CD4-positive, alpha-beta T cell treated with Interleukin-21 for 1 hour (primary cell): ENCODE measurements around the gene PLEKHG1.
A peak's percentile ranks its signal among the peaks of the same experiment; 100 is the strongest.

Experiments
- DNase-seq: peaks from one replicate; pipeline ENCODE4 v3.0.0-alpha.2; 2020

The PLEKHG1 gene

DNA sequence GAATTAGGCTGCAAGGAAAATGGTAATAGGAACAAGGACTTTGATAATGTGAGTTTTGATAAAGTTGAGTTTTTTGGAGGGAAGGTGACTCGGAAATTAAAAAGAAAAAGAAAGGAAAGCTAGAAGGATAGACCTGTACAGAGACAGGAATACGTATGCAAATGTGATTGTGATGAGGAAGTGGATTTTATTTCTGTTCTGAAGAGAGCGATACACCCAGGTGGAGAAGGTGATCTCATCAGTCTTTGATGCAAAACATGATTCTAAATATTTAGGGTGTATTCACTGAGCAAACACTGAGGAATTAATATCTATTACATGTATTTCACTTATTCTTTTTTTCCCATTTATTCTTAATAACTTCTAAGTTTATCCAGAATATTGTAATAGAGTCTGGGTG lies 9.2 kb upstream of the PLEKHG1 start:
- no peak for DNase-seq

DNA sequence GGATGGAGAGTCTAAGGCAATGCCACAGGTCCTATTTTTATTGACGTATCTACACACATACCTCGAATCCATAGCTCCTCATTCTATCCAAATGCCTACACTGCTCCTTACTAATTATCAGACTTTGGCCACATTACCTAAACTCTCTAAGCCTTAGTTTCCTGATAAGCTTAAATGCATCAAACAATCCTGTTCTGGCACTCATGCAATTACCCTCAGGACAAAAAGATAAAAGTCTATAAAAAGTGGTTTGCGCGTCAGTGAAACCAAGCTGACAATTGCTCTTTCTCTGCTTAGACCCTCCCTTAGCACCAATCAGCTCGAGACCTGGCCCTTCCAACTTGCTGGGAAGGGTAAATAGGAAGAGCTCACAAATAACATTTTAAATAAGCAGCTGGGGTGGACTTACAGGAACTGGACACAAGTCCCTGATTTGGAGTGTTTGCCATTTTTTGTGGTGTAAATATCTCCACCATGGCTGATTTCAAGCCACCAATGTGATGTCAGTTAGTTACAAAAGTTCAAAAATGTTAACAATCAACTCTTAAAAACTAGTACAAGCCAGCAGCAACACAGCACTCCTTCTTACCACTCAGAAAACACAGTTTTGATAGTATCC lies 7.2 kb upstream of the PLEKHG1 start:
- no peak for DNase-seq

DNA sequence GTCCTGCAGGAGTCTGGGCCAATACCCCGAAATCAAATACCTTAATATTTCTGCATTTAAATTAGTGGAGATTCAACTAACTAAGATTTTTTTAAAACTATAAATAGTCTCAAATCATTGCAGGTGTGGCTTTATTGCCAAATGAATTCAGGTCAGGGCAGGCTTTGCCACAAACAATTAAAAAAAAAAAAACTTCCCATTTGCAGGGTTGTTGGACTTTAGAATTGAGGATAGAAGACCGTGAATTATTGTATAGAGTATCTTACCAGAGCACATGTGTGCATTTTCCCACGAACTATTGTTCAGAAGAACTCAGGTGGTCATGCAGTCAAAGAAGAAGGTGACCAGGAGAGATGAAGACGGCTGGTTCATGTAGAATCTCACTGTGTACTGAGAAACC lies 6.6 kb upstream of the PLEKHG1 start:
- no peak for DNase-seq

DNA sequence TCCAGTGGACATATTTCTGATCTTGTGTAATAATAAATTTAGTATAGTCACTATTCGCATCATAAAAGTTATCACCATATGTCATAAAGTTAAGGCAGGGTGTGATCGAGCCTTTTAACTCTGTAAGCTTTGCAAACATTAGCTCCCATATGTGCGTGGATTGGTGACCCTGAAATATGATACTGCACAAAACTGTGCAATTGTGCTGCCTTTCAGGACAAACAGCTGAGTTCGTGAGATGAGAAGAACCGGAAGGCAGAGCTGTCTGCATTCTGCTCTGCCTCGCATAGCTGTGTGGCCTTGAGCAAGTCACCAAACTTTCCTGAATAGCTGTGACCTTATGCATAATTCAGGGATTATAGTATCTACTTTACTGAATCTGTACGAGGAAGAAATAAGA lies 3.2 kb upstream of the PLEKHG1 start:
- DNase-seq = no peak

DNA sequence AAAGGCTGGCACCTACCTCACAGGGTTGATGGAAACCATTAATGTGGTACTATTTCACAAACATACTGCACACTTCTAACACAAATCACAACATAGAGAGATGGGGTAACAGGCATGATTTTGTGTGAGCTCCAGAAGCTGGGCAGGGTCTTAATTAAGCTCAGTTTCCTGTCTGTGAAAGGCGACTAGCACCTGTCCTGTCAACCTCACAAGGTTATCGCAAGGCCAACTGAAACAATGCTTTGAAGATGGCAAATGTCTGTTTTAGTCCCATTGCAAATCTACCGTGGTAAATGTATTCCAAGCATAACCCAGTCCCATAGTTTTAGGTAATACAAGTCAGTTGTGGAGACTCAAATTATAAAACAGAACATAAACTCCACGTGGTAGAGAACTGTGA lies 1.3 kb upstream of the PLEKHG1 start:
- DNase-seq = no peak

DNA sequence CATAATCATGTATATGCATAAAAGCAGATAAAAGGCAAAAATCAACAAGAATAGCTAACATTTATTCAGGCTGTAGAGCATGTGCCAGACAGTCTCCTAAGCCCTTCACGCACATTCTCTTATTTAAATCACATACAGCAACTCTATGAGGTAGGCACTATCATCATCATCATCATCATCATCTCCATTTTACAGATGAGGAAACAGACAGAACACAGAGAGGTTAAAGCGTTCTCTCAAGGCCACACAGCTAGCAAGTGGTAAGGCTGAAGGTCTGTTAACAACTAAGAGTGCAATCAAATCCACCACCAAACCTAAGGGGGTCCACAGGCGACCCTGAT lies 857 bp upstream of the PLEKHG1 start:
- no peak for DNase-seq

DNA sequence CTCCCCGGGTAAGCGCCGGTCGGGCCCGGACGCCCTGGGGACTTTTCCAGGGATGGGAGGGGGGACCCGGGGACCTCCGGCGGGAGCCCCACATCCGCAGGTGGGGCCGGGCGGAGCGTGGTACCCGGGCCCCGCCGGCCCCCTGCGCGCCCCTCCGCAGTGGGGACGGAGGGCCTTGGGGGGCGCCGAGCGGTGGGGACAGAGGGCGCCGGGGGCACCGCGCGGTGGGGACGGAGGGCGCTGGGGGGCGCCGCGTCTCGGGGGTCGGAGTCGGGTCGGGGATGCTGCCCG lies 270 bp downstream of the PLEKHG1 start:
- no peak for DNase-seq

DNA sequence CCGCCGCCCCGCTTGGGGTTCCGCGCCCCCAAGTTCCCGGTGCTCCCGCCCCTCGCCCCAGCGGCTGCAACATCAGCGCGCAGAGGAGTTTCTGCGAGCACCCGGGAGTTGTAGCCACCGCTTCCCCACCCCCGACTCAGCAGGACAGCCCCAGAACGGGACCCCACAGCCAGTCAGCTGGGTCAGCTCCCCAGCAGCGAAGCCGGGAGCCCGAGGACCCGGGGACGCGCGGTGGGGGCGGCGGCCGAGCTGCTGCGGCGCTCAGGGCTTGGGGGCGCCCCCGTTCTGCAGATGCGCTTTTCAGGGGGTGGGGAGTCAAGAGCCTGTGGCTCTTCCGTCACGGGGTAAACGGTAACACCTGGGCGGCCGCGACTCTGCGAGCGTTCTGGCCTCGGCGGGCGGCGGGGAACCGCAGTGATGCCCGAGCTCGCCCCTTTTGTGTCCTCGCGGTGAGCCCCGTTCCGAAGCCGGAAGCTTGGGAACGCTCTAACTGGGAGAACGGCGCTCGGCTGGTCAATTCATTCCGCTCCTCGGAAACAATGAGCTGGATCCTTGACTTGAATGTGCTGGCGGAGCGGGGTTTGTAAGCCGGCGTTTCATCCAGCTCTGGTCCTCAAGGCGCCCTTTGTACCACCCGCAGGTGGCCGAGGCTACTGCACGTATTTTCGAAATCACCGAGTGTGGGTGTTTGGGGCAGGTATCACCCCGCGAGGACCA lies 774 bp downstream of the PLEKHG1 start:
- peak; percentile 61 for DNase-seq

DNA sequence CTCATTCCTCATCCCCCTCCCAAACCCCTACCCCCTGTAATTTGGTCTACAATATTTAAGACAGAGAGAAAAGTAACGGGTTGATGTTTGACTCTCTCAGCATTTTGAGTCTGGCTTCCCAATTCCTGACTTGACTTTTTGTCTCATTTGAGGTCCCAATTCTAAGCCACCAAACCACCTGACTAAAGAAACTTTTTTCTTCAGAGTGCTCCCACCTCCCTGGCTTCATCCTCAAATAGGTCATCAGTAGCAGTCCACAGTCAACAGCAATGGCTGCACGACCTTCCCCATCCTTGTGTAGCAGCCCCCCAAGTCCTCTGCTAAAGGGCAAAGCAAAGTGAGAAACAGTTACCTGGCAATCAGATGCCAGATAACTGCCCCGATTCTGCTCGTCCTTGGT lies 1.8 kb downstream of the PLEKHG1 start:
- no peak for DNase-seq

DNA sequence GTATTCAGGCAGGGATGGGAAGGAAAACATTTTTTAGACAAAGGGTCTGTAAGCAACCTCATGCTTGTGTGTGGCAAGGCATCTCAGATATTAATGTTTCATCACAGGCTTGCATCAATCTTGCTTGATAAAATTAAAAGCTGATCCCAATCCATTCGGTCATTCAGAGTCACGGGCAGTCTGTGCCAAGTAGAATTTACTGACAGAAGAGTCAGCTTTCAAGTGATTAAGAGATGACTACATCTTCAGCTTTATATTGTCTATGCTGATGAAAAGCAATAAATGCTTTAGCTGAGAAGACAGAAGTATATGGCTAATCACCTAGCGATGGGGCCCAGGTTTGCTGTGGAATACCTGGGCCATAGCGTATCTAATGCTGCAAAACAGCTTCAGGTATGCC lies 3.5 kb downstream of the PLEKHG1 start:
- no peak for DNase-seq

DNA sequence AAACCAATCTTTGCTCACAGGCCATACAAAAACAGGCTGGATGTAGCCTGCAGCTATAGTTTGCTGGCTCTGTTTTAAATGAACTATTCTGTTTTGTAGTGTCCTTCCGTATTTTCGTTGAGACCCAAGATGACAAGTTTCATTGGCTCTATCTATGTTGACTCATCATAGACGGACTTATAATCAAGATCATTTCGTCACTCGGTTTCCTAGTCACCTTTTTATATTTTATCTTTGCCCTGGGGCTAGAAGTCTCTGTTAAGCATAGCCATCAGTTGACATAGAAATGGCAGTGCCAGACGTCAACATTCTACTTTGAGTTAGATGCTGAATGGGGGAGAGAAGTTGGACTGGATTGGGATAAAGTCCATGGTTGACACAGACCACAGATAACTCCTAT lies 4.8 kb downstream of the PLEKHG1 start:
- DNase-seq = no peak

DNA sequence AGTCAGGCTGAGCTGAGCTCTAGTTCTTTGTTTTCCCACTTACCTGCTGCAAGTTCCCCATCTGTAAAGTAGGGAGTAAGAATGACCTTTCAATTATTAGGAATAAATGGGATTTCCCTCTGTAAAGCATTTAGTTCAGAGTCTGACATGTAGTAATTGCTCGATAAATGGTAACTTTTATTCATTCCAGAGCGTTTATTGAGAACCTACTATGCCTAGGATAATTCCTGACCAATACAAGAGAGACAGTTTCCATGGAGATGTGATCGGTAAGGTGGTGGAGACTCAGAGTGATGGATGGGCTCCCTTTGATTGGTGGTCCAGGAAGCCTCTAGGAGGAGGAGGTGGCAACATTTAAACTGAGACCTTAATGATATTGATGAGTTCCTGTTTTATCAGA lies 5.6 kb downstream of the PLEKHG1 start:
- DNase-seq = no peak

DNA sequence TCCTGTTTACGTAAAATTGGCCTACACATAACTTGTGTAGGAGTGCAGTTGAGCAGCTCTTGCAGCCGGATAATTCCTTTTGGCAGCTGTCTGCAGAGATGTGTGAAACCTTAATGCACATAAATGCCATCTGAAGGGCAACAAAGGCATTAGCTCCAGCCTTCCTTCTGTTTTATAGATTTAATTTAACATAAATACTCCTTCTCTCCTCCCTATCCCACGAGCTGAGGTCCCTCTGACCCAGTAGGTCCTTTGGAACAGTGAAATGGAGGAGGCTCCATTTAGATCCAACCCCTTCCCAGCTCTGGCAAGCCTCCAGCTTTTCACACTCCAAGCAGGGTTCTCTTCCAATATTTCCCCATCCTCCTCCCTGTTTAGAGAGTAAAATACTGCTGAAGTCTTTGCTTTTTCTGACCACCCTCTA lies 6.5 kb downstream of the PLEKHG1 start:
- no peak for DNase-seq

DNA sequence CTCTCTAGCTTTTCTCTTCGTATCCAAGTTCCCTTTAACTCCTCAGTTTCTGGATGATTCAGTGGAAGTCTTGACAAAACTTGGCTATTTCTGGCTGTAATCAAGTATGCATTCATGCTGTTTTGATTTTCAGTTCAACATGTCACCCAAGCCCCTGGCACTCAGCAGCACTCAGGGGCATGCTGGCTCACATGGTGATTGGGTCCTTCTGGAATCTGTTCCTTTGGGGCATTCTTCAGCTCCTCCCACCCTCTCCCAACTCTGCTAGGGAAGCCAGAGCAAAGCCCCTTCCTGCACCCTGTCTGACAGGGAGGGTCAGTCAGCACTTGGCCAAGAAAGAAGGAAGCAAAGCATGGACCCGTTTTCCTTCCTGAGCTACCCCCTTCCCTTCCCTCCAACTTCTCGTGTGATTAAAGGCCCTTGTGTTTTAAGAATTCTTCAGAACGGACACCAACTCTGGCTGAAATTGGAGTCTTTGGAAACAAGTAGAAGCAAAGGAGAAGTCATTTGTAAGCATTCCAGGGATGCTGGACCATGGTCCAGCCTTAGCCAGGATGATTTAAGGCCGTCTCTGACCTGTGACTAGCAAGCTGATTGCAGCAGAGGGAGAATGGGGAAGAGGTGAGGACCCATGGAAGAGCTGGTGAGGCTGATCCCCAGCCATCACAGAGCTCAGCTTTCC lies 7.1 kb downstream of the PLEKHG1 start:
- no peak for DNase-seq

DNA sequence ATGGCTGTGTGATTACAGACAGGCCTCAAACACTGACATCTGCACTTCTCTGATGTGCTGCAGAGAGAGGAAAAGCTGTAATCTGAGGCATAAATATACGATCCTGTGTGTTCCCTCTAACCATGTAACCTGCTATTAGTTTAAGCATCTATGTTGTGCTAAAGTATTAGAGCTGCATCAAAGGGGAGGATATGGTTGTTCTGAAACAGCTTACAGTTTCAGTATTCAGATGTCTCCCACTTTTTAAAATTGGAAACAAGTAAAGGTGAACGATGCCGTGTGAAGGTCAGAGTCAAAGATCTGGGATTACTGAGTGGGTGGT lies 7.6 kb downstream of the PLEKHG1 start:
- no peak for DNase-seq

DNA sequence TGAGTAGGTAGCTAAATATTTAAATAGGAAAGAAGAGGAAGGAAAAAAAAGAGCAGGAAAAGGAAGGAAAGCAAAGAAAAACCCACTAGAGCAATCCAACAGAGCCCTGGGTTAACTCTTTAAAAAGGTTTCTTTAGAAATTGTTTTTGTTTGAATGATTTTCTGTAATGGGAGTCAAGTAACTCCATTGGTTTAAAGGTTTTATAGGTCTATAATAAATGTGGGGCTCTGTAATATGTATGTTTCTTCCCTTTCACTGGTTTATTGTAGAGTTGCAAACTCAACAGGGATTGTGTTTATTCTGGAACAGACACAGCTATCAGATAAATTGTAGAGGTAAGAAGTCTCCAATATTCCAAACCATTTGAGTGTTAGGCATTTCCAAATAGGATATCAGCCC lies 10.9 kb downstream of the PLEKHG1 start:
- no peak for DNase-seq

DNA sequence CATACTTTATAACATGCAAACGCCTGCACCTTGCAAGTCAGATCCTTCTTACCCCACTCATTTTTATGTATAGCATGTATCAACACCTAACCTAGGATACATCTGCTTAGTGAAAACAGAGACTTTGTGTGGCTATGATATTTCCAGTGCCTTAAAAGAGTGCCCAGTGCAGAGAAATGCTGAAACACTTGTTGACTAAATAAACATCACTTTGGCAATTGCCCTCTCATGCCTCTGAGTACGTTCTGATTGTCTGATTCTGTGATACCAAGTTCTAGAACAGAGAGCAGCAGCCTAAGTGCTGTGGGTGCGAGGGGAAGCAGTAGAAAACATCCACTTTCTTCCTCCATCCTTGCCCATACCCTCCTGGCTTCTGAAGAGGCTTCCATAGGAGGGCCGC lies 13.6 kb downstream of the PLEKHG1 start:
- DNase-seq = no peak

DNA sequence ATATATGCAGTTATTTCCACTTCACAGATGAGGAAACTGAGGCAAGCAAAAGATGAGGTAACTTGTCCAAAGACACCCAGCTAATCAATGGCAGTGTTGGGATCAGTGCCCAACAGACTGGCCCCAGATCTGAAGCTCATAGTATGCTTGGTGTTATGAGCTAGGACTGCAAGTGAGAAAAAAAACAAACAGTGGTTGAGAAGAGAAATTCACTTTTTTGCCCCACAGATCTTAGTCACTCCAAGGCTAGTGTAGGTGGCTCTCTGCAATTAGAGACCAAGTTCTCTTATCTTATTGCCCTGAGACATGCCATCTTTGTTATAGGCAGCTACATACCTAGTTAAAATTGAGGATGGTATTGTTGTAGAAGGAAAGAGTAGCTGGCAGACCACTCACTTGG lies 16.3 kb downstream of the PLEKHG1 start:
- DNase-seq = no peak

DNA sequence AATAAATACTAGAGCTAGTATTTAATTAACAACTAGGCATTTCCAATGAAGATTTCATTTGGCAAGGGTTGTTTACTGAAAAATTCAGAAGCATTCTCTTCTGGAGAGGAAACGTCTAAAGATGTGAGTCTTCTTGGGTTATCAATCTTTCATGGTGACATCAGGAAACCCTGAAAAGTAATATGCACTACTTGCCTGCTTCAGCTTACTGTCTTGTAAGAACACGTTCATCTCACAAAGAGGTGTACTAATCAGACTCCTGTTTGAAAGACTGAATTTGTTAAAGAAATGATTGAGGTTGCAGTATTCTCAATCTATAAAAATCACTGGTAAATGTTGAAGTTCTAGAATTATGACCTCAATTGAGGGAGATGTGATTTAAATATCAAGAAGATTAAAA lies 16.9 kb downstream of the PLEKHG1 start:
- DNase-seq = no peak

DNA sequence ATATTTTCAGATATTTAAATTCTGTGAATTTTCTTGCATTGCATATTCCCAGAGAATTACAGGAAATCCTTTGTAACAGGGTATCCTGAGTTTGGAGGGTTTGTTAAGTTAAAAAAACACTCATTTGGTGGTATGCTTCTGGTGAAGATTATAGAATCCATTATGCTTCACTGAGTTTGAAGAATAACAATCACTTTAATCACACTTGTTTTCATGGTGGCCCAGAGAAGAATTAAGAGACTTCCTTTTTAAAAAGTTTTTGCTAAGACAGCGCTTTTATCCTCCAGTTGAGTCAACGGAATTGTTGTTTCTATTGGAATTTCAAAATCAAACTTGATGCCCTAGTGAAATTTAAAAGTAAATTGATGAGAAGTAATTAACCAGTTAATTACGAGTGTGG lies 17.4 kb downstream of the PLEKHG1 start:
- DNase-seq = no peak

DNA sequence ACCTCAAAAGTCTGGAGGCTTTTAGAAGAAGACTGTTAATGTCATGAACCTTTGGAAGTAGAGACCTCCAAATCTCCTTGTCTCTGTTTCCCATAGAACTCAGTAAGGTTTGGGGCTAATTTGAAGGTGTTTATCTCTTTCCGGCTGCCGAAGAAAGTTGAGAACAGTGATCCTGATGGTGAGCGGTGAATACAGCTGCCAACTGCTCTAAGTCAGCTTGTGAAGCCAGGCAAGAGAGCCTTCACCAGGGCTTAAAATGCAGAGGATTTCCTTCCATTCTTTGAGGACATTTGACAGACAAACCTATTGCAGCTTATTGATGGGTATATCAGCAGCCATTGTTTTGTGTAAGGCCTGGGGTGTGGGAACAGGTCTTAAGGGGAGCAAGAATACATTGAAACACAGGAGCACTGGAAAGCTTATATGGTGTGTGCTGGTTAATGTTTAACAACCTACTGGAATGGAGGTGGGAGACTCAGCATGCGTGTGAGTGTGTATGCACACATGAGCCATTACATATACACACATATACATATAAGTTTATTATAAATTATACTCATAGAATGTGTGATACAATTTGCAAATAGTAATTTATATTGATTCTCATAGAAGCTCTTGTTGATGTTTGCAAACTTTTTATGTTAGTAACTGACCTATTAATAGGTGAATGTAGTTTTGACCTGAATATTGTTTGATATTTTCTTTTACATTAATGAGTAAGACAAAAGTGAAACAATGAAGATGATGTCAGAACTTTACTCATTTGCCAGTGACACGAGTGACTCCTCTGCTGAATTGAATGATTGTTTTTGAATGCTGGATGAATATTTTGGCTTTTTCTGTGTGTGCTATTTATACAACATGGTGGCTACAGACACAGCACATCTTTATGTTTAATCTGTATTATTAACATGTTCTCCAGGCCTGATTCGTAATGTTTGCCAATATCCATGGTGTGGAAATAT lies 18.1 kb downstream of the PLEKHG1 start:
- no peak for DNase-seq

DNA sequence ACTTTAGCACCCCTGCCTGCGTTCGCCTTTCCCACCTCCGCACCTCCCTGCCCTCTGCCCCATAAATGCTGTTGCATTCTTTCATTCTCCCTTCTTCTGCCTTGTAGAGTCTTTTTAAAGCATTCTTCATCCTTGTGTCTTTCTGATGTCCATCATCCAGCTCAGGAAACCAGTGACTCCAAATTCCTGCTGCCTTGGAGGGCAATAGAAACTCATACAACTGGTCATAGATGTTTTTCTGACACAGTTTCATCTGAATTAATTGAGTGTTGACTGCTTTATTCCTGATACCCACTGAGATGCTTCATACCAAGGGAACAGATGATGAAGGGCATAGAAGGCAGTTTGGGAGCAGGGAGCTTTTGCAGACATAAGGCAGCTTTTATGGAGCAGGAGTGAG lies 19.6 kb downstream of the PLEKHG1 start:
- no peak for DNase-seq

DNA sequence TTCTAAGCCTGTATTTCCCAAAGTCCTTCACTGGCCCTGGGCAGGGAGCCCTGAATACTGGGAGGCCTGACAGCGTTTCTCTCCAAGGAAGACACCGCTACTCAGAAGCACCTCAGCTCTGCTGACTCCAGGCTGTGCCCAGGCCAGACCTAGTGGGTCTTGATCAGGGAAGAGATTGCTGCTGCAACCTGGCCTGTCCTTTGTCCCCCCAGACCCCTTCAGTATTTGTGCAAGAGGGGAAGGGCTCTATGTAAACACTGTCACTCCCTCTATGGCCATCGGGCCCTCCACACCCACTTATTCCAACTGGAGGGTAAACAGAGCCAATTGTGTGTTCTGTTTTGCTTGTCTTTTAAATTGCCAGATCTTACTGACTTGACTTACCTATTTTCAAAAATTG lies 20.6 kb downstream of the PLEKHG1 start:
- no peak for DNase-seq

DNA sequence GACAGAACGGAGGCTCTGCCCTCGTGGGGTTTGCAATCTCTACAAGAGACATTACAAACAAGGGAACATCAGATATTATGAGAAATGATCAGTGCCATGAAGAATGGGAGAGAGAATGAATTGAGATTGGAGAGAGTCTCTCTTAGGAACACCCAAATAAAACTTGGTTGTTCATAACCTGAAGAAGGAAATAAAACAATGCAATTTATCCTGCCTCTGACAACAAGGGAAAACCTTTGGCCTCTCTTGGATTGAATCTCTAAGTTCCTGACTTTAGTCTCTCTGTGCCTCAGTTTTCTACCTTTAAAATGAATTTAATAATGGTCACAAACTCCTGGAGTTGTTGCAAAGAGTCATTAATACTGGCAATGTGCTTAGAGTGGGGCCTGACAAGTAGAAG lies 21.1 kb downstream of the PLEKHG1 start:
- DNase-seq = no peak
